Anterior cingulate cortex (tissue), 58 donors: Measurements from ENCODE around the gene EBF4.
"Not testable (repeated sequence)": the region's sequence is repeated elsewhere in the genome, so short reads cannot be mapped to it uniquely, and the experiment has no call there.

Experiments
- DNase-seq, 58 donors: peaks; one replicate each; lab custom pipeline; 2025; lab: John Stamatoyannopoulos, UW

The EBF4 gene

DNA sequence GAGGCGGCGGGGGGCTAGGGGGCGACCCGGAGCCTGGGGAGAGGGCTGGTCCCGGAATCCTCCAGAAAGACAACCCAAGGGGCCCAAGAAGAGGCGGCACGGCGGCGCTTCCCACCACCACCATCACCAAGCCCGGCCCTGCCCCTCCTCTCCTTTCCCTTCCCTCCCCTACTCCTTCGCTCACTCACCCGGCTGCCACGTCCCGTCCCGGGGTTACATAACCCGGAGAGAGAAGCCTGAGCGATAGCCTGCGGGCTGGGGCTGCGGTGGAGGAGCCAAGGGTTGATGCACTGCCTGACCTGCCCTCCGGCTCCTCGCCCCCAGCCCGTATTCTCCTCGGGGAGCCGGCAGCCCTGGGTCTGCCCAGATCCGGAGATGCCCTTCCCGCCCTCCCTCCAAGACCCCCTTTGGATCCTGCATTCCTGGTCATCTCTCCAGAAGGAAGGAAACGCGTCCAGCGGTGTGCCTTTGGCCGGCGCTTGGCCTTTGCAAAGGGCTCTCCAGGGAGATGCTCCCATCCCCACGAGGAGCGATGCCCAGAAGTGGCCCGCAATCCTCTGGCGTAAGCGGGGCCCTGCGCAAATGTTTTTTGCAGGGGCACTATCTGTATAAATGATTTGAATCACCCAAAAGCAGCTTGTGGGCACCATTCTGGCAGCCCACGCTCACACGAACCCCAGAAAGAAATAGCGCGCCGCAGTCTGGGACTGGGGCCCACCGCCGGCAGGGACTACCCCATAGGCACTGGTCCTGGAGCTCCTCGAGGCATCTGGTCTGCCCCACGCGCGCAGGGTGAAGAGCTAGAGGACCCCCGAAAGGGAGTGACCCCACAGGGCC, 112.5 kb downstream of the EBF4 start:
- DNase-seq = no peak

DNA sequence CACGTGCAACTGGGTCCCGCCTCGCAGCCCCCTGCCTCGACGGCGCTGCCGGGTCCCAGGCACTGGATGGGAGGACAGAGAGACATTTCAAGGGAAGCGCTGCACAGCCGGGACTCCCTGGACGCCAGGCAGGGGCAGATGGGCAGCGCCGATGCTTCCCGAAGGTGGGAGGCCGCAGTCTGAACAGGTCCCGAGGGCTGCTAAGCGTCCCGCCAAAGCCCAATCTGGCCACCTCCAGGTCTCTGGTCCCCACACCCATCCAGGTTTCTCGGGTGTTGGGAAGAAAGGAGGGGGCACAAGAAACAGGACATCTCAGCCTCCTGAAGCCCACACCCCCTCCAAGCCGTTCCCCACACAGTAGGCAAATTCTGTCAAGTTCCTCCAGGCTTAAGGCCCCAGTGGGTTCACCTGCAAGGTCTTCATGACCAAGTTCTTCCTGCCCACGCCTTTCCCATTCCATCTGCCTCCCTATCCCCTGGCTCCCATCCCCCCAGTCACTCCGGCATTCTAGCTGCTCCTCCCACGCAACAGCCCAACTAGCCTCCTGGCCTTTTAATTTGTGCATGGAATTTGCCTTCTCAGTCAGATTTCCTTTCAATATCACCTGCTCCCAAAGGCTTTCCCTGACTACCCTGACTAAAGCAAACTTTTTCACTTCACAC, 113.2 kb downstream of the EBF4 start:
- no peak for DNase-seq

- no peak for DNase-seq
Observed at GRCh38 chr20:2806351-2806701, 113.7 kb downstream of the EBF4 start.

DNA sequence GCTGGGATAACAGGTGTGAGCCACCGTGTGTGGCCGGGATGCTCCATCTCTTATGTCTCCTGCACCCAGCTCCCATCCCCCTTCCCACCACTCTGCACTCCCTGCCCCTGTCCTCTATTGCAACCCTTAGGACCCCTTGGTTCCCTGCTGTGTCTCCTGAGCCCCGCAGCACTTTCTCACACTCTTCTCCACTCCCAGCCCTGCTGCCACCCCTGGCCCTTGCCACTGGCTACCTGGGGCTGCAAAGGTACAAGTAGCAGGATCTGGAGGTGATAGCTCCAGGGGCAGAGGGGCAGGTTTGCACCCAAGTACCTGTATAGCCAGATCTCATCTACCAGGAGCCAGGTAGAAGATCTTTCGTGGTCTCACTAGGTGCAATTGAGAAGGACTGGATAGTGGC, 114.4 kb downstream of the EBF4 start:
- DNase-seq = no peak

DNA sequence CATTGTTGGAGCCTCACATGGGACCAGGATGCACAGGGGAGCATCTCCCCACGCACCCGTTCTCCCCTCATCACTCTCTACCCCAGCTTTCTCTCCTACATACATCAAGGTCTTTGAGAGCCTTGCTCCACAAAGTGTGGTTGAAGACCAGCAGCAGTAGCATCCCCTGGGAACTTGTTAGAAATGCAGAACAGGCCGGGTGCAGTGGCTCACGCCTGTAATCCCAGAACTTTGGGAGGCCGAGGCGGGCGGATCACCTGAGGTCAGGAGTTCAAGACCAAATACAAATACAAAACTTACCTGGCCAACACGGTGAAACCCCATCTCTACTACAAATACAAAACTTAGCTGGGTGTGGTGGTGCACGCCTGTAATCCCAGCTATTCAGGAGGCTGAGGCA, 115.3 kb downstream of the EBF4 start:
- not testable (repeated sequence) for DNase-seq

- DNase-seq = no peak
Observed at GRCh38 chr20:2809690-2810089, 117.1 kb downstream of the EBF4 start.
